Measurements from ENCODE around the gene GNA12. TPM values are rescaled to one million over a fixed set of nuclear protein-coding genes. Genes with fewer than 3 reads are reported as not detected.

GNA12 gene
- total and polyA plus RNA-seq, 12 donors, result 8.2 to 65.1 (median 42.9) TPM

DNA sequence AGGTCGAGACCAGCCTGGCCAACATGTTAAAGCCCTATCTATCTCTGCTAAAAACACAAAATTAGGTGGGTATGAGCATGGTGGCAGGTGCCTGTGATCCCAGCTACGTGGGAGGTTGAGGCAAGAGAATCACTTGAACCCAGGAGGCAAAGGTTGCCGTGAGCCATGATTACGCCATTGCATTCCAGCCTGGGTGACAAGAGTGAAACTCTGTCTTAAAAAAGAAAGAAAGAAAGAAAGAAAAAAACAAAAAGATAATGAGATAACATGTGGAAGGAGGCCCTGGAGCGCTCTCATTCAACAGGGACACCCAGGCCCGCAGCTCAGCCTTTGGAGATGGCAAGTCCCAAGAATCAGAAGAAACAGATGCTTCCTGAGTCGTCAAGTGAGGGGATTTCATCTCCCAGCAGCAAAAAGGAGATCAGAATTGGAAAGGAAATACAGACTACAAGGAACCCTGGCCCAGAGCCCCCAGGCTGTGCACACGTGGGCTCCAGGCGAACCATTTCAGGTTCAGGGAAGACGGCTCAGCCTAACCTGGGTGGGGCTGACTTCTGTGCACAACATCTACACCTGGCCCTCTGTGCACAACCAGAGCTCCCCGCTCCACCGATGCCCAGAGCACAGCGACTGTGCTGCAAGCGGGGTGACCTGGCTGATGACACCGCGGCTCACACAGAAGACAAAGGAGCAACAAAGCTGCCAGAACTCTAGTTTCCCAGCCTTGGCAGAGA, 33.3 kb downstream of the GNA12 start:
- 71 to 82% (median 80%) methylated on average over 12 to 16 of the region's 16 CpGs for WGBS, 4 donors
- TF ChIP-seq CTCF (IDR thresholded peaks at IDR 0.05) (no peak), POLR2A (IDR thresholded peaks at IDR 0.05) (no peak)
- intact Hi-C loops (cut with DNase I), result no loop called here
- no peaks in the 10 kb centered on the region for H3K9me3 ChIP-seq (replicated peaks in 1 of 3)
- H3K27ac ChIP-seq, result peak overlapping the region in 2 of 5 donors; percentile 36 to 53
- H3K36me3 ChIP-seq (replicated peaks in 1 of 2), result no peaks in the 10 kb centered on the region
- peaks cover 0 to 39% of the 10 kb centered on the region in 2 donors for H3K4me1 ChIP-seq (replicated peaks in 1 of 2)
- DNase-seq, result peak in 1 of 7 donors; percentile 63
- H3K4me3 ChIP-seq, result no peak overlapping the region
- H3K27me3 ChIP-seq, result no peaks in the 10 kb centered on the region

DNA sequence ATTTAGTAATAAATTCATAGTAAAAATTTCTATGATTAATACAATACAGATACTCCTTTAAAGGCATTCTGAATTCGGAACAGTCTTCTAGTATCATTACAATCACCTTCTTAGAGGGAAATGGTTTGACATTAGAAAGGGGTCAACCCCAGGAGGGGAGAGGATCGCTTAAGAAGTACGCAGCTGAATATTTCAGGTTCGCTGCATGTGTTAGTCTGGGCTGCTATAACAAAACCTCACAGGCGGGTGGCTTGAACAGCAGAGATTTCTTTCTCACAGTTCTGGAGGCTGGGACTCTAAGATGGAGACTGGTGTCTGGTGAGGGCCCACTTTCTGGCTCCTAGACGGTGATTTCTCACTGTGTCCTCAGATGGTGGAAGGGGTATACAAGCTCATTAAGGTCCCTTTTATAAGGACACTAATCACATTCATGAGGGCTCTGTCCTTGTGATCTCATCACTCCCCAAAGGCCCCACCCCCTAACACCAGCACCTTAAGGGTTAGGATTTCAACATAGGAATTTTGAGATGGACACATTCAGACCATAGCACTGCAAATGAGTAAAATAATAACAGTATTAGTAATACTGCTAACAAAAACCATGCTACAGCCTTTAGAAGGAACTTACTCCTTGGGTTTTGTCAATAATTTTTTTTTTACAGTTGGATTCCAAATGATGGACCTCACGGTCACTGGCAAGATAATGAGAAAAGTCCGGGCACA, 34.0 kb downstream of the GNA12 start:
- Histone ChIP-seq H3K4me1 (replicated peaks in 1 of 2) (peaks cover 0 to 46% of the 10 kb centered on the region in 2 donors), H3K36me3 (replicated peaks in 1 of 2) (no peaks in the 10 kb centered on the region), H3K27me3 (no peaks in the 10 kb centered on the region), H3K4me3 (no peak overlapping the region), H3K27ac (no peak overlapping the region), H3K9me3 (replicated peaks in 1 of 3) (no peaks in the 10 kb centered on the region)
- TF ChIP-seq POLR2A (IDR thresholded peaks at IDR 0.05), result no peak
- no peak for TF ChIP-seq CTCF (IDR thresholded peaks at IDR 0.05)
- 93 to 97% (median 96%) methylated on average over 7 to 8 of the region's 8 CpGs for WGBS, 4 donors
- DNase-seq, result peak in 1 of 7 donors; percentile 27
- intact Hi-C loops (cut with DNase I), result no loop called here

DNA sequence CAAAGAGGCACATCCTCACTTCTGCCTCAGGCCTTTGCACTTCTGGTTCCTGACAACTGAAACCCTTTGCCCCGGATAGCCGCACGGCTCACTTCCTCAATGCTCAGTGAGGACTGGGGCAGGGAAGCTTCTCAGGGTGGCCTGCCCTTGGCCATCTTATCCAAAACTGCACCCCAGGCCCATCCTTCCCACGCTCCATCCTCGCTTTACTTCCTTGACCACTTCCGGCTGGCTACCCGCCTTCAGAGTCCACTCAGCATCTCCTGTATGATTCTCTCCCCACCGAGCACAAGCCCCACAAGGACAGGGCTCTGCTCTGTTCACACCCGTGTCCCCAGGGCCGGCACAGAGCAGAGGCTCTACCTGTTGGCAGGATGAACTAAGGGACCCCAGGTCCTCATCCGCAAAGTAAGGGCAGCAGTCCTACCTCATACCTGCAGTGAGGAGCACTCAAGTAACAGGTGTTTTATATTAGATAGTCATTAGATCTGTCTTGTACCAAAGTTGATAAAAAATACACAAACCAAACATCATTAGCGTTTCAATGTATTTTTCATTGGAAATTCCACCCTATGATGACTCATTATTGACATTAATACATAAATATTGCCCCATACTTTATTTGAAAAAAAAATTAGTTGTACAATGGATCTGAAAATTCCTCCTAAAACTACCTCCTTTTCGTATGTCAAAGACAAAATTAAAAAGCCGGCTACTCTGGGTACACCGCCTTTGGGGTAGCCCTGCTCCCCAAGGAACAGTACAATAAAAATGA, 35.0 kb downstream of the GNA12 start:
- 86 to 93% (median 89%) methylated on average over 15 of the region's 15 CpGs for WGBS, 4 donors
- Histone ChIP-seq H3K27ac (no peak overlapping the region), H3K27me3 (no peaks in the 10 kb centered on the region), H3K9me3 (replicated peaks in 1 of 3) (no peaks in the 10 kb centered on the region), H3K4me1 (replicated peaks in 1 of 2) (peaks cover 0 to 54% of the 10 kb centered on the region in 2 donors), H3K4me3 (no peak overlapping the region), H3K36me3 (replicated peaks in 1 of 2) (no peaks in the 10 kb centered on the region)
- intact Hi-C loops (cut with DNase I), result no loop called here
- TF ChIP-seq POLR2A (IDR thresholded peaks at IDR 0.05) (no peak), CTCF (IDR thresholded peaks at IDR 0.05) (no peak)
- DNase-seq, result peak in 1 of 7 donors; percentile 46

All from adrenal gland (tissue), 12 donors.